GM21381 (cell line): ENCODE results near the gene DCST2.

Source experiments
- ATAC-seq: cut with Tn5 transposase; IDR thresholded peaks from one replicate; pipeline ENCODE4 v1.9.1; 2021; ENCODE audit warnings: mild to moderate bottlenecking, moderate library complexity; ENCODE audit not compliant: unreplicated experiment

Gene DCST2

DNA sequence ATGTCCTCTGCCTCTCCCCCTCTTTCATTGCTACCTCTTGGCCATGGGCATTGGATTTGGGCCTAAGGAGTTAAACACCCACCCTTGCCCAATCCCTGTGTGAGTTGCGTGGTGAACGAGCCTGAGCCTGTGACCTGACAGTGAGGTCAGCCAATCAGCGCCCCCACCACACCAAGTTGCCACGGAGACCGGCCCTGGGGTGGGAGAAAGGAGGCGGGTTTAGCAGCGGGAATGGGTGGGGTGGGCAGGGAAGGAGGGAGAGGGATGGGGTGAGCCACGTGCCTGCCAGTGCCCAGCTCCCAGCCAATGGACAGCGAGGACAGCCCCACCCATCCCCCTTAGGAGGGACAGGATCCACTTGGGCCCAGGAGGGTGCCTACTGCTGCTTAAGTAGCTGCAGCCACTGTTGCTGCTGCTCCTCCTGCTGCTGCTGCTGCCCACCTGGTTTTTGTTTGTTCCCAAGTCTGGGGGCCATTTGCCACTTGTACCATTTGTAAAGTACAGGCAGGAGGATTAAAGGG is 21.5 kb downstream of the DCST2 start:
- no peak for ATAC-seq

DNA sequence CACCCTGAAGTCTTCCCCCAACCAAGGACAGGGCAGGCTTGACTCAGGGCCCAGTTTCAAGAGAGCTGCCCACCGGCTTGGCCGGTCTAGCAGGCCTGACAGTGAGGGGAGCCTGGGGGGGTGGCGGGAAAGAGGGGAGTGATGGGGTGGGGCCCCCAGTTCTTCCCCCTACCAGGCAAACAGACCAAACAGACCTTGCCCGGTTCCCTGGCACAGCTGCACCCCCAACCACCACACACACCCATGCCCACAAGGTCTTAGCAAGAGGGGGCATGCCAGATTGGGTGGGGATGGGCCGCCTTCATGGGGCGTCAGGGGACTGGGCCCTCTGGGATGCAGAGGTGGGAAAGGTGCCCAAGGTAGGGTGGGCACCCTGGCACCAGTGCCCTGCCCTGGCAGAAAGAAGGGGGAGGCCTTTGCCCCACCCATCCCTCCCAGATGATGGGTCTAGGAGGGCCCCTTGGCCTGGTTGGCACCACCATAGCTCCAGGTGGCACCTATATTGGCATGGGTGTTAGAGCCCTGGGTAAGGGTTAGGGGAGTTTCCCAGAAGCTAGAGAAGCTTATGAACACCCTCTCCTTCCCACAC is 22.1 kb downstream of the DCST2 start:
- no peak for ATAC-seq

DNA sequence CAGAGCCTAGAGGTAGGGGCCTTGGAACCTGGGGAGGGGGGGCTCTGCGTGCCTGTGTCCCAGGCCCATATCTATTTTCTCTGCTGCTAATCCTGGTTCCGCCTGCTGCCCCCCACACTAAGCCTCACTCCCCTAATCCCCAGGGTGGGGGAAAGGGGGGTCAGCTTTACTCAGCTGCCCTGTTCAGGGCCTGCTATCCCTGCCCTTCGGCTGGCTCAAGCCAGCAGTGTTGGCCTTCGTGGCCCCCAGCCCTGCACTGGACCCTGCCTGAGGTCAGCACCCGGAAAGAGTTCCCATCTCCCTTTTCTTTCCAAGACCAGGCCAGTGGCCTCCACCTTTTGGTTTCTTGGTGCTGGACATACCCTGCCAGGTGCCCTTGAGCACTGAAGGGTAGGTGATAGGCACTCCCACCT is 22.6 kb downstream of the DCST2 start:
- ATAC-seq = no peak

DNA sequence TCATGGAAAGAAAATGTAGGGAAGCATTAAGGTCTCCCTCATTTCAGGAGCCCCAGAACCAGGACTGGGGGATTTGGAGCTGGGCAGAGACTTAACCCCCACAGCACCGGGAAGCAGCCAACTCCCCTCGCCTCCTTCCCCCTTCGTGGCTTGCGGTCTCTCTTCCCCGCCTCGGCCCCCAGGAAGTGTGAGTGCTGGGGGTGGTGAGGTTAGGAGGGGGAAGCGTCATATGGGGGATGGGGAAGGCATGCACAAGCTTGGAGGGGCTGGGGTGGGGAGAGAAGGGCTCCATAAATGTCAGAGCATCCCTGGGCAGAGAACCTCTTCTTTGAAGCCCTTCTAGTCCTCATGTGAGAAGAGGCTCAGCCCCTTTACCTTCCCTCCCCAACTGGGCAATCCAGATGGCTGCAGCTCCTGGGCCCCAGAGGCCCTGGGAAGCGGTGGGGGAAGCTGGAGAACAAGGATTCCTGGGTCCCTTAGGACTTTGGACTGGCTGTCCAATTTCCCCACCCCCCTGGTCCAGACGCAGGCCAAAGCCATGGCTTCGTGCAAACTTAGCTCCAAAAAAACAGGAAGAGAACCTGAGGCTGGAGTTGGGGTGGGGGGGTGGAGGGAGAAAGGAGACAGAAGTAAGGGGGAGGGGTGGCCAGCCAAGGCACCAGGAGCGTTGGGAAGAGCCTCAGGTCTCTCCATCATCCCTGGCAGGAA is 23.2 kb downstream of the DCST2 start:
- no peak for ATAC-seq

DNA sequence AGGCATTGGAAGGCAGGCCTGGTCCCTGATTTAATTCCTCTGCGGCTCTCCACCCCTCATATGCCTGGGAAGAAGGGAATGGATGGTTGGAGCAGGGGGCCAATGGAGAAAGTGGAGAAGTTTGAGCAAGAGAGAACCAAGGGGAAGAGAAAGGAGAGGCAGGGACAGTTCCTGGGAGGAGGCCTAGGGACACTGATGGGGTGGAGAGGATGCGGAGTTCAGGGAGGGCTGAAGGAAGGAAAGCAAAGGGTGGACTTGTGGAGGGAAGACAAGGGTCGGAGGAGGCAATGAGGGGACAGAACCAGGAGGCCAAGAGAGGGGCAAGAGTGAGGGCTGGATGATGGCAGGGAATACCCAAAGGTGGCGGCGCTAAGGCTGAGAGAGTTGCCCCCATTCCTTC is 23.8 kb downstream of the DCST2 start:
- ATAC-seq = no peak

DNA sequence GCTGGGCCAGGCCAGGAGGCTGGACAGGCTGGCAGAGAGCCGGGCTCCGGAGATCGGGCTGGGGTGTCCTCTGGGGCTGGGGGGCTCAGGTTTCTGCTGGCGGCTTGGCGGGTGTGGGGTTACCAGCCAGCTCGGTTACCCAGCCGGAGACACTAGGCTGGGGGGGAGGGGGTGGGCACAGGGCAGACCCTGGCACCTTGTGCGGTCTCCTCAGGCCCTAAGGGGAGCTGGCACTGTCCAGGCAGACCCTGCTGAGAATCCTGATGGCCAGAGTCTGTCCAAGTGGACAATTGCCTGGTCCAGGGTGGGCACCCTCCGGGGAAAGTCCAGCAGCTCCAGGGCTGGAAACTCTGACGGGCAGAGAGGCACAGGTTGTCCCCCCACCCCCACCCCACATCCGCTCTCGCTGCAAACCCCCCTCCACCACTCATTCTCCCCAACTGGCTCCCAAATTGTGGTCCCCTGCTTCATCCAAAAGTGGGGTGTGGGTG is 24.3 kb downstream of the DCST2 start:
- no peak for ATAC-seq

DNA sequence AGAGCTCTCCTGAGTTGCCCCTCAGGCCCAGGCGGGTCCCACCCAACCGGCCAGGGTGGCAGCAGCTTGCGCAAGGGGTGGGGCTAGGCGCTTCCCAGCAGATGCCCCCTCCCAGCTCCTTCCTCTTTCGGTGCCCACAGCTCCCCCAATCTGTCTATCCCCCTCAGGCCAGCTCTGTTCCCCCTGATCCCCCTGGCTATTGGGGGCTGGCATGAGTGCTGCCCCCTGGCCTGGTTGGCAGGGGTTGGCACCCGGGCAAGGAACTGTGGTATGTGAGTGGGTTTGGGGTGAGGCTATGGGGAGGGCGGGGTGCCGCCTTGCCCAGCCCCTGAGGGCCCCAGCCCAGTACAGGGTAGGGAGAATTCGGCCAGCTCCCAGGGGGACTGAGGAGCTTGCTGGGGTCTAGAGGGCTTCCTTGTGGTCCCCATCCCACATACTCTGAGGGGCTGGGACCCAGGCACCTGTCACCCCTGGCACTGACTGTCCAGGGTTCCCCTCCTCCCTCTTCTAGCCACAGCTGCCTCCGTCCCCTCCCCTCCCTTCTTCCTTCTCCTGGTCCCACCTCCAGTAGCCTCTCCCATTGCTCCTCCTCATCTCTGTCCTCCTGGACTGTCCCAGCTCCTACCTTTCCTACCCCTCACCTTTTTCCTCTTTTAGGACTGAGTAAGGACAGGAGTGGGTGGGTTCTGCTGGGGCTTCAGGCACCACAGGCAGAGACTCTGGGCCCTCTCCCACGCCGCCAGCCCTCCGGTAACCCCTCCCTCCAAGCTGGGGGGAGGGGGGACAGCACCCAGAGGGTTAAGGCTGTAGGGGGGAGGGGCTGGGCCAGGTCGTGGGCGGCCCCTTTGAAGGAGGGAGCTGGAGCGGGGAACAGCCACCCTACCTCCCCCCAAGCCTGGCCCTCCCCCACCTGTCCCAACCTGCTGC is 25.3 kb downstream of the DCST2 start:
- no peak for ATAC-seq

DNA sequence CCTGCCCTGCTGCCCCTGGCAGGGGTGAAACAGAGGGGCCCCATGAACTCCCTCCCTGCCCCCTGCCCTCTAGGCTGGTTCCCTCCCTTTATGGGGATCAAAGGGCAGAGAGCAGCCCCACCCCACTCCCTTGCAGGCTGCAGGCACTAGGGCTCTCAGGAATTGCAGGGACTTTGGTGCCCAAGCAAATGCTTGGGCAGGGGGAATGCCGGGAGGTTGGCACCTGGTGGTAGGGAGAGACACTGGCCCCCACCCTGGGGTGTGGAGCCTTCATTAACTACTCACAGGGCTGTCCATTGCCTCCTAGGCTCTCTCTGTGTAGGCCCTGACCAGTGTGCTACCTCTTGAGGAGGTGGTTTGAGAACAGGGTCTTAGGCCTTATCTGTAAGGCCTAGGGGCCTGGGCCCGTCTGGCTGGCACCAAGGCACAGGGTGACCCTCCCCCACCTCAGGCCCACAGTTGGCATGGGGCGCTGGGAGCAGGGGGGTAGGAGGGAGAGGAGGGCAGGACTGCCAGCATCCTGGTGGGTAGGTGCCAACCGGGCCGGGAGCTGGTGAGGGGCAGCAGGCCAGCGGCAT is 26.2 kb downstream of the DCST2 start:
- no peak for ATAC-seq

DNA sequence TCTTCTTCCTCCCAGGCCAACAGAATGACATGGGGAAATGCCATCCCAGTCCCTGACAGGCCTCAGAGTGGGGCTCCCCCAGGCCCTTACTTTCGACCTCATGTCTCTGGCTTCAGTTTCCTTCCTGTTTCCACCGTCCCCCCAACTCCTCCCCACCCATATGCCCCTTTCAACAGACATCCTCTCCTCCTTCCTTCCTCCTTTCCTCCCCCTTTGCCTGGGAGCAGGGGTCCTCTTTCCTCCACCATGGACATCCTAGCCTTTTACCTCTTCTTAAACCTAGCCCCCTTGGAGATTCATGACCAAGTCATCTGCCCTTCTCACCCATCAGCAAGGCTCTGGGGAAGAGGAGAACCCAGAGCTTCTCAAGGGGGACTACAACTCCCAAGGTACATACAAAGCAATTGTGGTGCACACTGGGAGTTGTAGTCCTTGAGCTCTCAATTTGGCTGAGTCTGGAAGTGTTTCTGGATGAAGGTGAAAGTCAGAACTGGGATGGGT is 26.9 kb downstream of the DCST2 start:
- no peak for ATAC-seq

DNA sequence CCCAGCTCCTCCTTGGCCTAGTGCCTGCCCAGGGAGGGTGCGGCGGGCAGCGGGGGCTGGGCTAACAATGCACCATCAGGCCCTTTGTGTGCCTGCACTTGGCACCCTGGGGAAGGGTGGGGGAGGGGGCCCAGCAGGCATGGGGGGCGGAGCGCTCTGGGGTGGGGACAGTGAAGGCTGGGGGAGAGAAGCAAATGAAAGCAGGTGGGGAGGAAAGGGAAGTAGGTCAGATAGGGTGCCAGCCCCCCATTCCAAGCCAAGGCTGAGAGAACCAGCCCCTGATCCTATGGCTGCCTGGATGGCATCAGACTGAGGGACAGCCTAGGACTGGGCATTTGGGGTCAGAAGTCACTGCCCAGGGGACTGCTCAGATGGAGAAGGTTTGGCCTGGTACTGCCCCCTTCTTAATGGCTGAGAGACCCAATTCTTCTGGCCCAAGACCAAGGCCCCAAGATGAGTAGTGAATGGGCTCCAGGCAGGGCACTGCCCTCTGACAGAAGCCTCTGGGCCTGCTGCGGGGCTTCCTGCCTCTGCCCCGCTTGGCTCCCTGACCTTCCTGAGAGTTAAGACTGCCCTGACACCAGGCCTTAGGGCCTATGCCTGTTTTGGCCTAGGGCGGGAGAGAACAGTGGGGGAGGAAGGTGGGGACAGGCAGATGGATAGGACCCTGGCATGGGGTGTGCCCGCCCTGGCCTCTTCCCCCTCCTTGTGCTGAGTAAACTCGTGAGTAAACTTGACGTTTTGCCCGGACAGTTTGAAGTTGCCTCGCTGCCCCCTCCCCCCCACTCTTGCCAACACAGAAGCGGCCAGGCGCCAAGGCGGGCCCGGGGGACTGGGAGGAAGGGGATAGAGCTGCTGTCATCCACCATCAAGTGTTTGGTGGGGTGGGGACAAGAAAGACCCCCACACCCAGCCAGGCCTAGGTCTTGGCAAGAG is 28.2 kb downstream of the DCST2 start:
- no peak for ATAC-seq

DNA sequence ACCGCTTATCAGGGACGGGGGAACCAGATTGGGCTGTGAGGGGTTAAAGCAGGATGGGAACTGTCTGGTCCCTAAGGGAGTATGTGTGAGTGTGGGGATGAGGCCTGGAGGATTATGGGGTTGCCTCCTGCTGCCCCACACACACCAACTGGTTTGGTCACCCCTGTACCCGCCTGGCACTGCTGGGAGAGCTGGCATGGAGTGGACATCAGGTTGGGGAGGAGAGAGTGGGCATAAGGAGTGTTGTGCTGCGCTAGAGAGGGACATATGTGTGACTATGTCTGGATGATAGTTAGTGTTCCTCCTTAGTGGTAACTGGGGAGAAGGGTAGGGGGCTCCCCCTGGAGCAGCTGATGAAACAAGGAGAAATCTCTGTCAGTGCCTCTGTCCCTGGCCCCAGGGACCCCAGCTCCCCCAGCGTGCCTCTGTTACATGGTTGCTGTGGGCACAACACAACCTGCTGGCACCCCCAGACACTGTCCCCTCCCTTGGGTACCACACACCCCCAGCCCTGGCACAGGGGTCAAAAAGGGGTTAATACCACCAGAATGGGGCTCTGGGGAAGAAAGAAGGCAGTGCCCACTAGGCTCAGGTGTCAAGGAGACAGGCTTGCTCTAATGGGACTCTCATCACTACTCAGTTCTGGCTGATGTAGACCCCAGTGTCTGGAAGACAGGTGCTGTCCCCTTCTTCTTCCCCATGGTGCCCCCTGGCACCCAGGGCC is 29.1 kb downstream of the DCST2 start:
- no peak for ATAC-seq

DNA sequence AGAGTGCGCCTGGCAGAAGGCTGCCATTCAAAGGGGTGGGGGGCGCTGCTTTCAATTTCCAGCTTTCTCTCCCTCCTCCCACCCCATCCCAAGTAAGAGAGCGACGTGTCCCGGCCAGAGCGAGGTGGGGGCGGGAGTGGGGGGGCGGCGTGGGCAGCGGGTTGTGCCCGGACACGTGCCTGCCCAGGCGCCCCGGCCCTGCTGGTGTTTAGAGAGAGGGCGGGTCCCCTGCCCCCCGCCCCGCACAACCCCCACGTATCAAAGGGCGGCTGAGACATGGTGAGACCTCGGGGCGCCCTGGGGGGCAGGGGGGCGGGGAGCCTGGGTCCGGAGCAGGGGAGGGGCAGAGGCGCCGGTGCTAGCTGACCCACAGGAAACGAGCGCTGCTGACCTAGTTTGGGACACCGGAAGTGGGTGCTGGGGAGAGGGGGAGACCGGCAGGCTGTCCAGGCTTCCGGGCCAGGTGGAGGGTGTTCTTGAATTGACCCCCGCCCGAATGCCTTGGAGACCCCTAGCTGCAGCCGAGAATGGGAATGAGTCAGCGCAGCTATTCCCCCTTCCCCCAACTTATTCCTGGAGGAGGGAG is 29.7 kb downstream of the DCST2 start:
- ATAC-seq = no peak

DNA sequence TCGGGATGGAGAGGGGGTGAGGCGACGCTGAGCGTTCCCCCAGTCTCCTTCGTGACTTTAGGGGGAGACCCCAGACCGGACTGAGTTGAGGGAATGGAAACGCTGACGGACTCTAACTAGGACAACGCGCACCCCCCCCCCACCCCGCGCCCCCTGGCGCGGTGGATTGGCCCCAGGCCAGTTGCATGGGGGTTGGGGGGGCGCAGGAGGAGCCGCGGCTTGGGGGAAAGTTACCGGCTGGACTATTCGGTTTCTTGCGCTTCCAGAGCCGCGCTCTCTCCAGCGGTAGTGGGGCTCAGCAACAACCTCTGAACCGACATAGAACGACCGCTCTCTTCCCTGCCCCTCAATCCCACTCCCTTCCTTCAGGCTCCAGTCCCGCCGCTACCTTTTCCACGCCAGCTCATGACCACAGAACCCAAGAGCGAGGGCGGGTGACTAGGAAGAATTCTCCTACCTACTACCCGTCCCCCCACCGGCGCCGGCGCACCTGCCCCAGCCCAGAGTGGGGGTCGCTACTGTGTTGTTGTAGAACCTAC is 30.3 kb downstream of the DCST2 start:
- ATAC-seq = no peak

DNA sequence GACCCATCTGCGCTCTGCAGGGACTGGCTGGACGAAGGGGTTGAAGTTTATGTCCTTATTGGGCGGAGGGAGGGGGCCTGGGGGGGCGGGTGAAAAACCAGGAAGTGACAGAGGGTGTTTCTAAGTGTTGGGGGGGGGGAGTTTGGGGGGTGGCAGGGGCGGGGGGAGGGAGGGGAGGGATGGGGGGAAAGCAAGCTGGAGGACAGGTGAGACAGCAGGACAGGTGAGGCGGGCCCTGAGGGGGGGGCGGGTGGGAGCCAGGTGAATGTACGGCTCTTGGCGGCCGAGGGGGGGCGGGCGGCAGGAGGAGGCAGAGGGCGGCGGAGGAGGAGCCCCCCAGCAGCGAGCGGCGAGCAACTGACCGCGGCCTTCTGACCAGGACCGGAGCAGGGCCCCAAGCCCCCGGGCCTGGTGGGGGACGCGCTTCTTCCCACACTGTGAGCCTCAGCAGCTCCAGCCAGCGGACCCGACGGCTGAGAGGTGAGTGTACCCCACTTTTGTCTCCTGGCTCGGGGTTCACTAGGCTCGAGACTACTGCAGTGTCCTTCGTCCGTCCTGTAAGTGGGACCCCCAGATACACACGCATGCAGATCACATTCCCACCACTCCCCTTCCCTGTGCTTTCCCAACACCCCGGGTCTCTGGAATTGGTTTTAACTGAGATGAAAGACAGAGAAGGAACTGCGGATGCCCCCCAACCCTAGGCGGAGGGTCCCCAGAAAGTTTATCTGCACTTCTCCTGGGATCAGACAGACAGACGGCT is 30.9 kb downstream of the DCST2 start, which contains the start of gene ZBTB7B:
TSS of gene ZBTB7B (plus strand) at position 339 of the 763 bp plus-strand sequence. CDS start 11,859 bp downstream, outside the sequence.
- ATAC-seq = no peak

DNA sequence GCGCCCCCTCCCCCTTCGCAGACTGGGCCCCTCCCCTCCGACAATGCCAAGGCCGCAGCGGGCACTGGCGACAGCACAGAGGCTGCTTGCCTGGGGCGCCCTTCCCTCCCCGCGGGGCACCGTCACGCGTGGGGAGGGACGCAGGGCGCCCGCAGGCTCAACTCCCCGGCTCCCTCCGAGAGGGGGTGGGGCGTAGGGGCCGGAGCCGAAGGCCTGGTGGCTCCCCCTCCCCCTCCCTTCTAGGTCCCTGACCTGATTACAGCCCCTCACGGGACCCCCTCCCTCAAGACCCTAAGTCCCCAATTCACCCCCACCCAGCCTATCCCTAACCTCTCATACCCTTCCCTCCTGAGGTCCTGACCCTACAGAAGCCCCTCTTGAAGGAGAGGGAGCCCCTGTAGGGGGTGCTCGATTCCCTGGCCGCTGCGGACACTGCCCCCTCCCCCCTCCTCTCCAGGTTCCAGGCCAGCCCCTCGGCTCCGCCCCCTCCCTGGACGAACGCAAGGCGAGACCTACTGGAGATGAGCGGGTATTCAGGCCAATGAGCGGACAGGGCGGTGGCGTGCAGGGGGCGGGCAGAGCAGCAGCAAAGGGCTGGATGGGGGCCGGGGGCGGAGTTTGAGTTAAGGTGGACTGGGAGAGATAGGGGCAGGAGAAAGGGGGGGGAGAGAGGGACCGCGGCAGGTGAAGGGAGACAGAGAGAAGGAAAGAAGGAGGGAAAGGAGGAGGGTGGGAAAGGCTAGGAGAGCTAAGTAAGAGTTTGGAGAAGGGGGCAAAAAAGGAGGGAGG is 31.7 kb downstream of the DCST2 start:
- peak; percentile 49 for ATAC-seq

DNA sequence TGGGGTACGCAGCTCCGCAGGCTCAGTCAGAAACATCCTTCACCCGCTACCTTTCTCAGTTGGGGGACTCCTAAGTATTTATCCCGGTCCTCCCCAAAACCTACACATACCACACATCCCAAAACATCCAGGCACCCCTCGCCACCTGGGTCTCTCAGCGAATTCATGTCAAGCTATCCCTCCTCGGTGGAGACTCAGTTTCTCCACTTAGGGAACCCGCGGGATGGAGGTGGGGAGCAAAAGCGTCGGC is 32.2 kb downstream of the DCST2 start:
- no peak for ATAC-seq
